HG02870 (cell line): ENCODE results near the gene P2RY2.

Experiments used
- ATAC-seq: cut with Tn5 transposase; IDR thresholded peaks from one replicate; pipeline ENCODE4 v1.9.1; 2021; ENCODE audit warnings: mild to moderate bottlenecking, moderate library complexity; ENCODE audit not compliant: unreplicated experiment

P2RY2 gene

DNA sequence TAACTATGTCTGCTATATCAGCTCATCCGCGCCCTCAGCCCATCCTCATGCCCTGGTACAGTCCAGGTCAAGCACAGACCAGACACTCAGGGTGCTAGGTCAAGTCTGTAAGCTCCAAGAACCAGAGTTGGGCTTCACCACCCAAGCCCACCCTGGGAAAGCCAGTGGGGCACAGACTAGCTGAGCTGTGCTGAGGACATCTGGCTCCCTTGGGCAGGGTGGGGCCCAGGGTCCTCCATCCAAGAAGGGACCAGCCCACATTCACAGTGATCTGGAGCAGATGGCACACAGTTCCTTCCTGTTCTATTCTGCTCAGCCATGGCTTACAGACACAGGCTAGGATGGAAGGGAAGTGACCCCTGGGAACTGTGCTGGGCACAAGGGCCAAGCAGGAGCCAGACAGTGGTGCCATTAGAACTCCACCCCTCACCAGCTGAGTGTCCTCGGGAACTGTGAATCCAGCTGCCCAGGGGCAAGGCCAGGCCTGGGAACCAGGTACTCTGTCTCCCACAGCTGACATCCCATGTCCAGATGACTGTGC lies 63.2 kb downstream of the P2RY2 start:
- no peak for ATAC-seq

DNA sequence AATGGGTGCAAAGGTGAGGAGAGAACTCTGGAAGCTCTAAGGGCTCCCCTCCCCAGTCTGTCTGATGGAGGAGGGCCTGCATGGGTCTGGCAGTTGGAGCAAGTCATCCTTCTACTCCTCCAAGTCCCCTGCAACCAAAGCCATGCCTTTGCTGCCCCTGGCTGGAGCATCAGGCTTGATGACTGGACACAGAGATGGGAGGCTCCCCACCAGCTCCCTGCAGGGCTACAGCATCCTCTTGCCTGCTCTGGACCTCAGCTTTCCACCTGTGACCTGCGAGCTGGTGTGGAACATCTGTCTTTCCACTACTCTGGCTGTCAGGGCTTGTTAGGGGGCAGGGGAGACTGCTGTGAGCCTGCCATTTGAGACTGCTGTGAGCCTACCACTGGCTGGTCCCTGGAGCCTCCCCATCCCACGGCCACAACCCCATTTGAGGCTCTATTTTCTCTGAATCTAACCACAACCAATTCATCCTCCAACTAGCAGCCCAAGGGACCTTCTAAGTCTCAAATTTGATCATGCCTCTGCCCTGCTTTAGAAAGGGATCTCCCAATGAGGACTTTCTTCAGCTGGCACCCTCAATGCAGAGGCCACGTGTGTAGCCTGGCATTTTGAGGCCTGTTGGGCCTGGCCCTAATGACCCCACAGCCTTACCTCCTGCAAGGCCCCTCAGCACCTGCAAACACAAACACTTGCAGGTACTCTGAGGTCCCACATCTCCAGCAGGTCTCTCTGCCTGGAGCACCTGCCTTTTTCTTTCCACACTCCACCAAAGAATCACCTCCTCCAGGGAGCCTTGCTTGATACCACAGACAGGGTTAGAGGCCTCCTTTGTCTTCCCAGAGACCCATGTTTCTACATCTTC lies 63.9 kb downstream of the P2RY2 start:
- ATAC-seq = no peak

DNA sequence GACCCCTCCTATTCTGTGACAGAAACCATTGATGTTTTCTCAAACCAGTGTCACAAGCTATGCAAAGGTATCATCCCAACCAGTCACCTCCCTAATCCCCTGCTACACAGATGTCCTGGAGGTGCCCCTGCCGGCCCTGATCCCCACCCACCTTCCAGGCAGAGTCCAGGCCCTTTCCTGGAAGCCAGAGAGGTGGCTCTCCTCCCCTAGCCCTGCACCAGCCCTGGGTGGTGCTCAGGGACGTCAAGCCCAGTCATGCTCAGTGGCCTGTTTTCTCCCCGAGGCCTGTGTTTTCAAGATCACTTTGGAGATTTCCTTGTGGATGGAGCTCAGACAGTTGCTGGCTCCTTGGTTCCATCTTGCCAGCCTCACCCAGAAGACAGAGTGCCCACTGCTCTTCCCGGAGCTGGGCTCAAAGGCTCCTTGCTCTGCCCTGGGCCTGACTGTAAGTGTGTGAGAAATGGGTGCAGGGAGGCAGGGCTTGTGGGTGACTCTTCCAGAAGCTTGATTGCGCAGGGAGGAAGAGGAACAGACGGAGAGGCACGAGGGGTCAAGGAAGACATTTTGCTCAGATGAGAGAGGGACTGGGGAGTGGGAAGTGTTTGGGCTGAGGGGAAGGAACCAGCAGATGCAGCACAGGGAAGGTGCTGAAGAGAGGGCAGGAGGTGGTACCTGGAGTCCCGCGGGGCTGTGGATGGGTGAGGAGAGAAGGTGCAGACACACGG lies 65.4 kb downstream of the P2RY2 start:
- ATAC-seq = no peak

DNA sequence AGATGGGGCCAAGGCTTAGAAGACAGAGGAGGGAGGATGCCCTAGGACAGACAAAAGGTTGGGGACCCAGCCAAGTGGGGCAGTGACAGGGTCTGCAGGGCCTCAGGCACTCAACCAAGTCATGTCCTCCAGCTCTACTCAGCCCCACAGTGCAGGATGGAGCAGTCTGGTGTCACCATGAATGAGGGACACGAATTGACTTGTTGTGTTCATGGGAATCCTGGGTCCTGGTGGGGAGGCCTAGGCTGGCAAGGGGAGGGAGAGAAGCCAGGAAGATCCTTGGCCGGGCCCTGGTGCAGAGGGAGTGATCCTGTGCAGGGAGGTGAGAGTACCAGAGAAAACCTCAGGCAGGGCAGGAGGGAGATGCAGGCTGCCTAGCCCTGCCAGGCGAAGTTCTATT lies 66.0 kb downstream of the P2RY2 start:
- no peak for ATAC-seq

DNA sequence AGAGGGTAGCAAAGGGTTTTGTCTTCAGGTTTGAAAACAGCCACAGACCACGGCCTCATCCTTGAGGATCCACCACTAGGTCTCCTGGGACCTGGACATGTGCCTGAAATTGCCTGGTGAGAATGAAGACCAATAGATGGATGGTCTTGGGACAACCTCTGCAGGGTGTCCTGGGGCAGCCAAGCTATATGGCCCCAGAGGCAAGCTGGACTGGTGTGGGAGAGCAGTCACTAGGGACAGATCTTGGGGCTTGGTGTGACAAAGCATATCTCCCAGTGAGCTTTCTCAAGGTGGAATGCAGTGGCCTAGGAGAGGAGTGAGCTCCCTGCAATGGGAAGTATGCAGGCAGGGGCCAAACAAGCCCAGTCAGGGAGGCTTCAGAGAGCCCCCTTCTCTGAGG lies 67.6 kb downstream of the P2RY2 start:
- no peak for ATAC-seq
